Stimulated activated CD4-positive, alpha-beta T cell treated with anti-CD3 and anti-CD28 coated beads, Interleukin-15, amount 100 ng/mL, for 1 hour (primary cell): Measurements from ENCODE around the gene IFT27.

Source experiments
- DNase-seq, 2 donors: peaks; one replicate each; pipeline ENCODE4 v3.0.0-alpha.2; 2020; ENCODE audit warnings: low read depth in 1 of 2, low spot score in 1 of 2

The IFT27 gene

GRCh38 chr22:36727110-36727509 lies 48.8 kb downstream of the IFT27 start:
- no peak for DNase-seq

- DNase-seq: no peak
Observed at GRCh38 chr22:36726007-36726380, 49.9 kb downstream of the IFT27 start.

DNA sequence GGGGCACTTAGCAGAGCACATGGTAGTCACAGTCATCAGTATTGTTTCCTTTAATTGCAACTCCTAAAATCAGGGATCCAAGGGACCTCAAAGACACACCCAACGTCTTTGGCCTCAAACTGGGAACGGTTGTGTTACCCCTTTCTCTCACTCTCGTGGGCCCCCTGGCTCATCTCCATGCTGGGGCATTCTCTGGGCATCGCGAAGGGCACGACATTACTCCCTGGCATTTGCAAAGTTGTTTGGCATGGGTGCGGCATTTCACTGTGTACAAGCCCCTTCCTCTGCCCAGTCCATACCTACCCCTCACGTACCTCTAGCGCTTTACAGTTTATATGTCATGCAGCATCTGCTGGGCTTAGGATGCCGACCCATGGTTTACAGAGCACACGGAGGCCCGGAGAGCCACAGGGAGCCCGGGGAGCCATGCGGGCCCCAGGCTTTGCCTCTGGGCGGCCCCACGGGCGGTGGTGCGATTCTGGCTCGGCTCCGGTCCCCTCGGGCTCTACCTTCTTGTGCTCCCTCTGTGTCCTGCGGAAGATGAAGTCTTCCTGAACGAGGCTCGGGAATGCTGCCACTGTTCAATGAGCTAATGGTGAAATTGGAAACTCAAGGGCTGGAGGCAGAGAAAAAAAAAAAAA lies 50.4 kb downstream of the IFT27 start:
- DNase-seq: no peak

DNA sequence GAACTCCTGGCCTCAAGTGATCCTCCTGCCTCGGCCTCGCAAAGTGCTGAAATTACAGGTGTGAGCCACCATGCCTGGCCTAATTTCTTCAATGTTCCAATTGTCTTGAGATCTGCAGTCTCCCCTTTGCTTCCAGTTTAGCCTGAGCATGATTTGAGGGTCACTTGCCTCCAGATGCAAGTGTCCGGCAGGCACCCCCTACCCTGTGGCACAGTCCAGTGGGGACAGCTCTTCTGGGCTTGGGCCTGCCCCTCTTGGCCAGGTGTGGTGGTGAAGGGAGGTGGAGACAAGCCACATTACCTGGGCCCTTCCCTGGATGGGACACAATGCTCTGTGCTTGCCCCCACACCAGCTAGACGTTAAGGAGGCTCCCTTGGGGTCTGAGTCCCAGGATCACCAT lies 51.1 kb downstream of the IFT27 start:
- DNase-seq: no peak

GRCh38 chr22:36722055-36722454 lies 53.9 kb downstream of the IFT27 start:
- DNase-seq: no peak

DNA sequence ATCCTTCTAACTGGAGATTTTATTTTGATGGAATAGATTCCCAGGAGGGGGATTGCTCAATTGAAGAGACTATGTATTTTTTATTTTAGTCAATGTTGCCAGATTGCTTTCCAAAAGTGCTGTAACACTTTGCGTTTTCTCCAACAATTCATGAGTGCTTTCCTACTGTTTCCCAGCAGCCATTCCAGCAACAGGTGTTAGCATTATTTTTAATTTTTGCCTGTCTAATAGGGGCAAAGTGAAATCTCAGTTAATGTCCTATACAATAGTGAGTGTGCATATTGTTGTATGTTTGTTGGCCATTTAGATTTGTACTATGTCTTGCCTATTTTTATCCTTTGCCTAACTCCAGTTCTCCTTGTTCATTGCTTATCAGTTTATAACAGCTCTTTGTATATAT lies 60.3 kb downstream of the IFT27 start:
- no peak for DNase-seq

GRCh38 chr22:36714110-36714509 lies 61.8 kb downstream of the IFT27 start:
- DNase-seq: no peak

DNA sequence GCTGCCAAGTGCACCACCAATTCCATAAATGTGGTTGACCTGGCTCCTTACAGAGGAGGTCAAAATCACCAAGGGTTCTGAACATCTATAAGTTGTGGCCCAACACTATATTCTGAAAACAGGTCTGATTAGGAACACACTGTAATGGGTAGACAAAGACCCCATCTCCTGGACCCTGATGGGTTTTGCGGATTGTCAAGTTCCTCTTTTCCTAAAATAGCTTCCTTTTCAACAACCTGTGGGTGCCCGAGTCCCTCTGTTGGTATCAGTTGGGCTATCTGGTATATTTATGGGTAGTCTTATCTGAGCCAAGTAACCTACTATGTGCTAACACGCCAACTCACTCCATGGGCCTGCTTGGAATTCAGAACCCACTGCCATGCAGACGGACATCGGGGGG lies 62.5 kb downstream of the IFT27 start:
- DNase-seq: no peak
